Natural killer cell (primary cell): ENCODE results near the gene FAM181A. TPM values are rescaled to one million over a fixed set of nuclear protein-coding genes. Genes with fewer than 3 reads are reported as not detected.

ENCODE experiments used
- ATAC-seq, 3 donors: fragments of 150-1000 bp in 2 of 3; fragments of 200-7000 bp in 1 of 3; cut with Tn5 transposase; 1 replicate in 1 of 3; 2 replicates in 2 of 3; pipeline ENCODE4 v1.10.0; 2021; ENCODE audit warnings: mild to moderate bottlenecking in 2 of 3, moderate library complexity in 2 of 3
- DNase-seq, 2 donors: peaks; one replicate each; pipeline versions ENCODE4 v3.0.0 to v3.0.0-alpha.2; 2013 to 2021; ENCODE audit warnings: mixed read lengths in 1 of 2
- H3K27ac ChIP-seq: one replicate; pipeline ENCODE4 v1.5.1; 2013; ENCODE audit warnings: mild to moderate bottlenecking, low read length
- H3K27me3 ChIP-seq: one replicate; pipeline ENCODE4 v1.6.1; 2013; ENCODE audit warnings: low read length; ENCODE audit not compliant: control insufficient read depth, insufficient read depth
- H3K36me3 ChIP-seq: one replicate; pipeline ENCODE4 v1.6.1; 2013; ENCODE audit warnings: low read length; ENCODE audit not compliant: control insufficient read depth, insufficient read depth
- H3K4me1 ChIP-seq: one replicate; pipeline ENCODE4 v1.6.1; 2013; ENCODE audit warnings: low read length; ENCODE audit not compliant: control insufficient read depth, insufficient read depth
- H3K4me3 ChIP-seq: one replicate; pipeline ENCODE4 v1.5.1; 2013; ENCODE audit warnings: low read length
- H3K9me3 ChIP-seq: one replicate; pipeline ENCODE4 v1.6.1; 2013; ENCODE audit warnings: low read length; ENCODE audit not compliant: control insufficient read depth, insufficient read depth
- H3K27ac Mint-ChIP-seq, 2 donors: one replicate each; pipeline ENCODE4 v1.8.0; 2022; ENCODE audit warnings: mild to moderate bottlenecking in 2 of 2, mixed read lengths in 2 of 2, moderate library complexity in 1 of 2
- H3K27me3 Mint-ChIP-seq, 2 donors: one replicate each; pipeline ENCODE4 v1.8.0; 2022; ENCODE audit warnings: low read depth in 2 of 2, mixed read lengths in 2 of 2
- H3K36me3 Mint-ChIP-seq: one replicate; pipeline ENCODE4 v1.8.0; 2022; ENCODE audit warnings: mixed read lengths
- H3K4me1 Mint-ChIP-seq, 2 donors: one replicate each; pipeline ENCODE4 v1.8.0; 2022; ENCODE audit warnings: mixed read lengths in 2 of 2
- H3K4me3 Mint-ChIP-seq: one replicate; pipeline ENCODE4 v1.8.0; 2022; ENCODE audit warnings: mild to moderate bottlenecking, moderate library complexity, mixed read lengths
- H3K9me3 Mint-ChIP-seq, 2 donors: one replicate each; pipeline ENCODE4 v1.8.0; 2022; ENCODE audit warnings: mixed read lengths in 2 of 2
- WGBS: methylation state at CpG from one replicate; pipeline ENCODE4 v1.1.7; 2013; ENCODE audit warnings: missing lambda C conversion rate; ENCODE audit not compliant: insufficient coverage; 5-methylcytosine and 5-hydroxymethylcytosine counted together
- intact Hi-C: fragments of 100-400 bp; cut with micrococcal nuclease; formaldehyde crosslinking; loops from one replicate; pipeline ENCODE4 v1.14.2; 2022
- total RNA-seq, 4 donors: library from RNA; stranded (reverse); fragments of 120-200 nt in 1 of 4; gene quantifications; one replicate each; pipeline versions ENCODE4 v1.2.3 to v1.2.4, GENCODE V29; 2013 to 2022
- TF ChIP-seq, protein P1 (sequence below): fragments of 200-600 bp; IDR thresholded peaks from one replicate; pipeline ENCODE4 v1.8.0; 2022; ENCODE audit warnings: antibody characterized with exemption

The FAM181A gene
- total RNA-seq, 3 donors from 2014 or later (not counting 1 experiment from before 2014, with no cell fraction given), result not detected

GRCh38 chr14:93903342-93904184 is 23.6 kb upstream of the FAM181A start:
- no peak for ATAC-seq
- H3K36me3 Mint-ChIP-seq, result no peaks in the 10 kb centered on the region
- Histone ChIP-seq H3K27ac (no peak overlapping the region), H3K4me3 (no peak overlapping the region), H3K36me3 (no peaks in the 10 kb centered on the region), H3K27me3 (no peaks in the 10 kb centered on the region), H3K9me3 (no peaks in the 10 kb centered on the region), H3K4me1 (peaks cover 4% of the 10 kb centered on the region)
- no peaks in the 10 kb centered on the region for H3K9me3 Mint-ChIP-seq
- 55% methylated on average over 15 of the region's 15 CpGs for WGBS
- H3K27me3 Mint-ChIP-seq, result peaks cover 19% of the 10 kb centered on the region in 2 donors
- no peaks in the 10 kb centered on the region for H3K4me1 Mint-ChIP-seq
- DNase-seq, result no peak
- intact Hi-C loops, result no loop called here
- no peak overlapping the region for H3K4me3 Mint-ChIP-seq
- no peak overlapping the region for H3K27ac Mint-ChIP-seq
- TF ChIP-seq, protein P1, sequence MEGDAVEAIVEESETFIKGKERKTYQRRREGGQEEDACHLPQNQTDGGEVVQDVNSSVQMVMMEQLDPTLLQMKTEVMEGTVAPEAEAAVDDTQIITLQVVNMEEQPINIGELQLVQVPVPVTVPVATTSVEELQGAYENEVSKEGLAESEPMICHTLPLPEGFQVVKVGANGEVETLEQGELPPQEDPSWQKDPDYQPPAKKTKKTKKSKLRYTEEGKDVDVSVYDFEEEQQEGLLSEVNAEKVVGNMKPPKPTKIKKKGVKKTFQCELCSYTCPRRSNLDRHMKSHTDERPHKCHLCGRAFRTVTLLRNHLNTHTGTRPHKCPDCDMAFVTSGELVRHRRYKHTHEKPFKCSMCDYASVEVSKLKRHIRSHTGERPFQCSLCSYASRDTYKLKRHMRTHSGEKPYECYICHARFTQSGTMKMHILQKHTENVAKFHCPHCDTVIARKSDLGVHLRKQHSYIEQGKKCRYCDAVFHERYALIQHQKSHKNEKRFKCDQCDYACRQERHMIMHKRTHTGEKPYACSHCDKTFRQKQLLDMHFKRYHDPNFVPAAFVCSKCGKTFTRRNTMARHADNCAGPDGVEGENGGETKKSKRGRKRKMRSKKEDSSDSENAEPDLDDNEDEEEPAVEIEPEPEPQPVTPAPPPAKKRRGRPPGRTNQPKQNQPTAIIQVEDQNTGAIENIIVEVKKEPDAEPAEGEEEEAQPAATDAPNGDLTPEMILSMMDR, result no peak

DNA sequence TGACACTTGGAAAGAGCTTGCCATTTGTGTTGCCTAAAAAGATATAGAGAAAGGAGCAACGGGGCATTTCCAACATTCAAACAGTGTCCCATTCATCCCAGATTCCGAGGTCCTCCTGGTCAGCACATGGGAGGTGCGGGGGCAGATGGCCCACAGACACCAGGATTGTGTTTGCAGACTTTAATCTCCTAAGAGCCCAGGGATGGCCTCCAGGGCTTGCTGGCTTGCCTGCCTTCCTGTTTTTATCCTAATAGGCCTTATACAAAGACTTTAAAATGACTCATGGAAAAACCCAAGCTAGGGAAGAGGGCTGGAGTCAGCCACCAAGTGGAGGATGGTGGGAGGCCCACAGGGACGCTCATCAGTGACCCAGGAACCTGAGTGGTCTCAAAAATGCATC is 21.5 kb upstream of the FAM181A start:
- no peaks in the 10 kb centered on the region for H3K36me3 ChIP-seq
- no peak overlapping the region for H3K4me3 ChIP-seq
- 85% methylated on average over 4 of the region's 4 CpGs for WGBS
- Mint-ChIP-seq H3K4me3 (no peak overlapping the region), H3K27ac (no peak overlapping the region), H3K9me3 (no peaks in the 10 kb centered on the region), H3K4me1 (no peaks in the 10 kb centered on the region), H3K27me3 (peaks cover 19% of the 10 kb centered on the region in 2 donors), H3K36me3 (no peaks in the 10 kb centered on the region)
- no peaks in the 10 kb centered on the region for H3K9me3 ChIP-seq
- H3K27ac ChIP-seq, result no peak overlapping the region
- no peaks in the 10 kb centered on the region for H3K27me3 ChIP-seq
- intact Hi-C loops, result no loop called here
- TF ChIP-seq, protein P1, result no peak
- ATAC-seq (no peak), DNase-seq (no peak)
- H3K4me1 ChIP-seq, result peaks cover 4% of the 10 kb centered on the region

- intact Hi-C loops, result no loop called here
- no peaks in the 10 kb centered on the region for H3K9me3 Mint-ChIP-seq
- H3K36me3 ChIP-seq, result no peaks in the 10 kb centered on the region
- no peaks in the 10 kb centered on the region for H3K36me3 Mint-ChIP-seq
- no peaks in the 10 kb centered on the region for H3K9me3 ChIP-seq
- no peak overlapping the region for H3K4me3 Mint-ChIP-seq
- no peaks in the 10 kb centered on the region for H3K27me3 ChIP-seq
- H3K27ac ChIP-seq, result no peak overlapping the region
- no peak overlapping the region for H3K27ac Mint-ChIP-seq
- 45% methylated on average over 12 of the region's 15 CpGs for WGBS
- H3K4me3 ChIP-seq, result no peak overlapping the region
- H3K4me1 Mint-ChIP-seq, result no peaks in the 10 kb centered on the region
- peaks cover 4% of the 10 kb centered on the region for H3K4me1 ChIP-seq
- peaks cover 17 to 19% of the 10 kb centered on the region in 2 donors for H3K27me3 Mint-ChIP-seq
- ATAC-seq (peak in 2 of 3 donors; percentile 49 to 72), DNase-seq (peak in 1 of 2 donors; percentile 70)
- TF ChIP-seq, protein P1, result peak; percentile 30
These were observed 20.5 kb upstream of the FAM181A start for GRCh38 chr14:93906341-93907329.
